ENCODE results near the gene CACUL1. TPM values are rescaled to one million over a fixed set of nuclear protein-coding genes. Genes with fewer than 3 reads are reported as not detected.

The CACUL1 gene
- 39.5 and 44.1 TPM in 2 replicates for polyA plus RNA-seq (2013)

DNA sequence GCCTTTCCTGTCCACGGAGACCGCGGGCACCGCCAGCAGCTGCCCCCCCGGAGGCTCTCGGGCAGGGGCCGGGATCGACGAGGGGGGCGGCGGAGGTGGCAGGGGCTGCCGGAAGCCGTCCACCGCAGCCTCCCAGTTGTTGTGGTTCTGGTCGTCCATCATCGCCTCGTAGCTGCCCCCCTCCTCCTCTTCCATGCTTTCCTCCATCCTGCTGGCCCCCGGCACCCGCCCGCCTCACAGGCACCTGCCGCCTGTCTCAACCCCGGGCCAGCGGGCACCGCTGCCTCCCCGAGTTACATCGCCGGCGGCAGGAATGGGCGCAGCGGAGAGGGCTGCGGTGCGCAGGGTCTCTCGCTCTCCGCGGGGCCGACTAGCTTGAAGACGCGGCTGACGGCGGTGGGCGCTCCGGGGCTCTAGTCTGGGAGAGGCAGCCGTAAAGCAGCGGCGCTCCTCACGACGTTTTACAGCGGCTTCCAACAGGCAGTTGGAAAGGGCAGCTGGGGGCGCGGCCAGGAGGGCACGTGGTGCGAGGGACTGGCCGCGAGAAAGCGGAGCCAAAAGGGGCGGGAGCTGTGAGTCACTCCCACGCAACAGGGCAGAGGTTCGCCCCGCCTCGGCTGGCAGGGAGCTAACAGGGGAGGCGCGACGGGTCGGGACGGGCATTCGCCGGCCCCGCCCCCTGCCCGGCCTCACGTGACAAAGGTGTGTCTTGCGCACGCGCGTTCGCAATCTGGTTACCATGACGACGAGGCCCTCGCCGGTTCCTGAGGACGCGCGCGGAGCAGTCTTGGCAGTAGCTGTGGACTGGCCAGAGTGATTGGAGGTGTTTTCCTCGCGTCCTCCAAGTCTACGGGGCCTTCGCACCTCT is at the start of gene CACUL1:
TSS of gene CACUL1 (minus strand) at position 415 of the 868 bp plus-strand sequence. CDS start at position 207, 208 bp downstream.
- Histone ChIP-seq H3K4me1 (ENCODE audit: control insufficient read depth in 1 of 2, insufficient read depth in 2 of 2, low read length in 2 of 2) (no peaks in the 10 kb centered on the region), H3K36me3 (ENCODE audit: control insufficient read depth in 1 of 2, insufficient read depth in 2 of 2, low read length in 2 of 2) (no peaks in the 10 kb centered on the region), H4K8ac (ENCODE audit: low read depth, low read length) (peak within 1 kb of the TSS; percentile 89), H3K4ac (ENCODE audit: low read depth, low read length) (peak within 1 kb of the TSS; percentile 84), H3K27me3 (ENCODE audit: insufficient read depth, low read length) (no peaks in the 10 kb centered on the region), H3K4me2 (ENCODE audit: low read length) (peak within 1 kb of the TSS; percentile 91), H2BK5ac (ENCODE audit: low read depth, low read length, poor library complexity) (peak within 1 kb of the TSS; percentile 65), H4K91ac (ENCODE audit: low read depth, low read length) (peak within 1 kb of the TSS; percentile 80), H3K79me1 (ENCODE audit: low read length) (peaks cover 7% of the 10 kb centered on the region), H3K9me3 (ENCODE audit: insufficient read depth, low read depth, low read length) (no peaks in the 10 kb centered on the region), H3K9ac (ENCODE audit: low read length) (peak within 1 kb of the TSS; percentile 93), H3K79me2 (ENCODE audit: control insufficient read depth, insufficient read depth, low read length, poor library complexity) (peaks cover 7% of the 10 kb centered on the region), H3K14ac (ENCODE audit: low read length) (peak within 1 kb of the TSS; percentile 78), H2BK12ac (ENCODE audit: low read length) (peak within 1 kb of the TSS; percentile 17), H2AK5ac (ENCODE audit: low read length) (peak within 1 kb of the TSS; percentile 50), H4K12ac (ENCODE audit: low read depth, low read length) (peak within 1 kb of the TSS; percentile 65), H2BK120ac (ENCODE audit: insufficient read depth, low read length, poor library complexity) (peak within 1 kb of the TSS; percentile 80), H3K18ac (ENCODE audit: low read length) (peak within 1 kb of the TSS; percentile 87), H3K23ac (ENCODE audit: low read length) (no peak within 1 kb of the TSS), H3K4me3 (ENCODE audit: low read depth, low read length) (peak within 1 kb of the TSS; percentile 100), H2AFZ (ENCODE audit: insufficient read depth, low read length, poor library complexity) (peak within 1 kb of the TSS; percentile 91), H3K27ac (ENCODE audit: low read depth, low read length) (peak within 1 kb of the TSS; percentile 86)
- DNase-seq, result peak; percentile 100
- no CpG with 5 or more reads among the region's 87 CpGs for WGBS (ENCODE audit: extremely low coverage, insufficient coverage, insufficient read length)

DNA sequence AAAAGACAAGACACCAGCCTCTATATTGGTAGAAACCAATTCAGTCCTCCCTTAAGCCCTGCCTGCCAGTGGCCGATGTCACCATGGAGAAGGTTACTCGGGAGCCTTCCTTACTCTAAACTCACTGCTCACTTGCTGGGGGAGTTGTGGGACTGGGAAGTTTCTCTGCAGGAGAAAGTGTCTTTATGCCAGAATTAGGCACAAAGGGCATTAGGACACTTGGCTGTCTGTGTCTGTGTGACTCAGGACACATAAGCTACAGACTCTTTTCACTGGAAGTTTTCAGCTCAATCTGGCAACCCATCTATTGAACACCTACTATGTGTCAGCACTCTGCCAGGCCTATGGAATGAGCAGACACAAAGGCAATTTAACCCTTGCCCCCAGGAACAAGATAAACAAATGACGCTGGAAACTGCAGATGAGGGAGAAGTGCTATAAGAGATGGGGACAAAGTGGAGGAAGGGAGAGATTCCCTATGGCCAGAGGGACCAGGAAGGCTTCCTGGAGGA is 49.5 kb upstream of the CACUL1 start:
- H3K4me3 ChIP-seq (ENCODE audit: low read depth, low read length), result no peak overlapping the region
- H4K91ac ChIP-seq (ENCODE audit: low read depth, low read length), result no peak overlapping the region
- no peak for DNase-seq
- no peak overlapping the region for H2AK5ac ChIP-seq (ENCODE audit: low read length)
- H3K36me3 ChIP-seq (ENCODE audit: control insufficient read depth in 1 of 2, insufficient read depth in 2 of 2, low read length in 2 of 2), result no peaks in the 10 kb centered on the region
- H3K9me3 ChIP-seq (ENCODE audit: insufficient read depth, low read depth, low read length), result no peaks in the 10 kb centered on the region
- no peak overlapping the region for H3K14ac ChIP-seq (ENCODE audit: low read length)
- H3K4ac ChIP-seq (ENCODE audit: low read depth, low read length), result no peak overlapping the region
- H3K9ac ChIP-seq (ENCODE audit: low read length), result no peak overlapping the region
- WGBS (ENCODE audit: extremely low coverage, insufficient coverage, insufficient read length), result no CpG with 5 or more reads among the region's 3 CpGs
- H3K79me1 ChIP-seq (ENCODE audit: low read length), result no peaks in the 10 kb centered on the region
- no peaks in the 10 kb centered on the region for H3K4me1 ChIP-seq (ENCODE audit: control insufficient read depth in 1 of 2, insufficient read depth in 2 of 2, low read length in 2 of 2)
- H2BK5ac ChIP-seq (ENCODE audit: low read depth, low read length, poor library complexity), result no peak overlapping the region
- no peak overlapping the region for H2BK12ac ChIP-seq (ENCODE audit: low read length)
- H4K12ac ChIP-seq (ENCODE audit: low read depth, low read length), result no peak overlapping the region
- H3K79me2 ChIP-seq (ENCODE audit: control insufficient read depth, insufficient read depth, low read length, poor library complexity), result no peaks in the 10 kb centered on the region
- H3K4me2 ChIP-seq (ENCODE audit: low read length), result no peak overlapping the region
- peak overlapping the region; percentile 31 for H3K23ac ChIP-seq (ENCODE audit: low read length)
- no peak overlapping the region for H2AFZ ChIP-seq (ENCODE audit: insufficient read depth, low read length, poor library complexity)
- no peak overlapping the region for H3K27ac ChIP-seq (ENCODE audit: low read depth, low read length)
- no peak overlapping the region for H3K18ac ChIP-seq (ENCODE audit: low read length)
- no peak overlapping the region for H2BK120ac ChIP-seq (ENCODE audit: insufficient read depth, low read length, poor library complexity)
- no peaks in the 10 kb centered on the region for H3K27me3 ChIP-seq (ENCODE audit: insufficient read depth, low read length)
- no peak overlapping the region for H4K8ac ChIP-seq (ENCODE audit: low read depth, low read length)

DNA sequence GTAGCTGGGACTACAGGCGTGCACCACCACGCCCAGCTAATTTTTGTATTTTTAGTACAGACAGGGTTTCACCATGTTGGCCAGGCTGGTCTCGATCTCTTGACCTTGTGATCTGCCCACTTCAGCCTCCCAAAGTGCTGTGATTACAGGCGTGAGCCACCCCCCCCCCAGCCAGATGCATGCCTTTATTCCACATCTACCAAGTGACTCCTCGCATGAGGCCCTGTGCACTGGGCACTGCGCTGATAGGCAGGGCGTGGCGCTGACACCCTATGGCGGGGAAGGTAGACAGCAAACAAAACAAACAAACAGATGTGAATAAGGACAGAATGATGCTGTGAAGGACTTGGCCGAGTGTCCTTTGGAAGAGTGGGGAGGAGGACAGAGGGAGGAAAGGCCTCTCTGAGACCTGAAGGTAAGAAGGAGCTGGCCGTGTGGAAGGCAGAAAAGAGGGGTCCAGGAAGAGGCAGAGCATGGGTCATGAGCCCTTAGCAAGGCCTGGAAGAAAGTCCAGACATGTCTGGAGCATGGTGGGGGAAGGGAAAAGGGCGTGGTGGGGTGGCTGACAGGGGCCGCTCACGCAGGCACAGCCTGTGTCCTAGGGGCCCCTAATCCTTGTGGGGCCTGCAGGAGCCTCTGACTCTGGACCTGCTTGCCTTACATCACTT is 47.5 kb upstream of the CACUL1 start:
- no peak overlapping the region for H4K12ac ChIP-seq (ENCODE audit: low read depth, low read length)
- no CpG with 5 or more reads among the region's 14 CpGs for WGBS (ENCODE audit: extremely low coverage, insufficient coverage, insufficient read length)

DNA sequence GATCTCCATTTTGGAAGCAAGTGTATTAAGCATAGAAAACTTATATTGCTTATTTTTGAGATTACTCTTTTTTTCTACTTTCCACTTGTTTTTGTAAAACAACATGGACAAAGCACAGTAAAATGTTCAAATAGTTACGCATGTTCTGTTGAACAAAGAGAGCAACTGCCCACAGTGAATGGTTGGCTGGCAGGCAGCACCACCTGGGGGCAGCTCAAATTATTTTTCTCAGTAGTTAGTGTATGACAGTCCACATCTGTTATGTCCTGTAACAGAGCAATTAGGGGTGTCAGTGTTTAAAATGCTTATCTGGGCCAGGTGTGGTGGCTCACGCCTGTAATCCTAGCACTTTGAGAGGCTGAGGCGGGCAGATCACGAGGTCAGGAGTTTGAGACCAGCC is 46.1 kb upstream of the CACUL1 start:
- H4K91ac ChIP-seq (ENCODE audit: low read depth, low read length), result no peak overlapping the region
- H2AFZ ChIP-seq (ENCODE audit: insufficient read depth, low read length, poor library complexity), result no peak overlapping the region
- peak in 1 of 2 donors; percentile 20 for DNase-seq
- H3K4me3 ChIP-seq (ENCODE audit: low read depth, low read length), result no peak overlapping the region
- H3K4me2 ChIP-seq (ENCODE audit: low read length), result no peak overlapping the region
- H3K36me3 ChIP-seq (ENCODE audit: control insufficient read depth in 1 of 2, insufficient read depth in 2 of 2, low read length in 2 of 2), result no peaks in the 10 kb centered on the region
- no peak overlapping the region for H3K23ac ChIP-seq (ENCODE audit: low read length)
- no peak overlapping the region for H2AK5ac ChIP-seq (ENCODE audit: low read length)
- no peaks in the 10 kb centered on the region for H3K9me3 ChIP-seq (ENCODE audit: insufficient read depth, low read depth, low read length)
- no peak overlapping the region for H3K9ac ChIP-seq (ENCODE audit: low read length)
- WGBS (ENCODE audit: extremely low coverage, insufficient coverage, insufficient read length), result no CpG with 5 or more reads among the region's 4 CpGs
- no peak overlapping the region for H3K18ac ChIP-seq (ENCODE audit: low read length)
- no peak overlapping the region for H2BK120ac ChIP-seq (ENCODE audit: insufficient read depth, low read length, poor library complexity)
- no peak overlapping the region for H3K4ac ChIP-seq (ENCODE audit: low read depth, low read length)
- no peak overlapping the region for H3K27ac ChIP-seq (ENCODE audit: low read depth, low read length)
- H4K8ac ChIP-seq (ENCODE audit: low read depth, low read length), result no peak overlapping the region
- no peak overlapping the region for H2BK5ac ChIP-seq (ENCODE audit: low read depth, low read length, poor library complexity)
- no peaks in the 10 kb centered on the region for H3K79me1 ChIP-seq (ENCODE audit: low read length)
- H3K27me3 ChIP-seq (ENCODE audit: insufficient read depth, low read length), result no peaks in the 10 kb centered on the region
- H3K14ac ChIP-seq (ENCODE audit: low read length), result no peak overlapping the region
- H3K4me1 ChIP-seq (ENCODE audit: control insufficient read depth in 1 of 2, insufficient read depth in 2 of 2, low read length in 2 of 2), result no peaks in the 10 kb centered on the region
- H2BK12ac ChIP-seq (ENCODE audit: low read length), result no peak overlapping the region
- no peak overlapping the region for H4K12ac ChIP-seq (ENCODE audit: low read depth, low read length)
- H3K79me2 ChIP-seq (ENCODE audit: control insufficient read depth, insufficient read depth, low read length, poor library complexity), result no peaks in the 10 kb centered on the region

More for the DNA sequence above, 47.5 kb upstream of the CACUL1 start:
- H2AK5ac ChIP-seq (ENCODE audit: low read length), result no peak overlapping the region
- H3K79me1 ChIP-seq (ENCODE audit: low read length), result no peaks in the 10 kb centered on the region
- no peak overlapping the region for H2BK120ac ChIP-seq (ENCODE audit: insufficient read depth, low read length, poor library complexity)
- no peaks in the 10 kb centered on the region for H3K79me2 ChIP-seq (ENCODE audit: control insufficient read depth, insufficient read depth, low read length, poor library complexity)
- H2BK5ac ChIP-seq (ENCODE audit: low read depth, low read length, poor library complexity), result no peak overlapping the region
- no peak overlapping the region for H3K18ac ChIP-seq (ENCODE audit: low read length)
- H3K36me3 ChIP-seq (ENCODE audit: control insufficient read depth in 1 of 2, insufficient read depth in 2 of 2, low read length in 2 of 2), result no peaks in the 10 kb centered on the region
- H3K27me3 ChIP-seq (ENCODE audit: insufficient read depth, low read length), result no peaks in the 10 kb centered on the region
- no peak overlapping the region for H3K4ac ChIP-seq (ENCODE audit: low read depth, low read length)
- H2BK12ac ChIP-seq (ENCODE audit: low read length), result no peak overlapping the region
- no peak for DNase-seq
- no peaks in the 10 kb centered on the region for H3K4me1 ChIP-seq (ENCODE audit: control insufficient read depth in 1 of 2, insufficient read depth in 2 of 2, low read length in 2 of 2)
- H3K23ac ChIP-seq (ENCODE audit: low read length), result no peak overlapping the region
- H3K4me2 ChIP-seq (ENCODE audit: low read length), result no peak overlapping the region
- no peaks in the 10 kb centered on the region for H3K9me3 ChIP-seq (ENCODE audit: insufficient read depth, low read depth, low read length)
- H3K9ac ChIP-seq (ENCODE audit: low read length), result no peak overlapping the region
- H3K27ac ChIP-seq (ENCODE audit: low read depth, low read length), result no peak overlapping the region
- no peak overlapping the region for H3K4me3 ChIP-seq (ENCODE audit: low read depth, low read length)
- no peak overlapping the region for H4K91ac ChIP-seq (ENCODE audit: low read depth, low read length)
- no peak overlapping the region for H3K14ac ChIP-seq (ENCODE audit: low read length)
- no peak overlapping the region for H4K8ac ChIP-seq (ENCODE audit: low read depth, low read length)
- H2AFZ ChIP-seq (ENCODE audit: insufficient read depth, low read length, poor library complexity), result no peak overlapping the region

Measured in trophoblast cell (in vitro differentiated cells and primary cell).